Left cardiac atrium (tissue), 4 donors: Measurements from ENCODE around the gene FAM47A. TPM values are rescaled to one million over a fixed set of nuclear protein-coding genes. Genes with fewer than 3 reads are reported as not detected.

Experiments
- ATAC-seq, 2 donors: fragments of 200-7000 bp; cut with Tn5 transposase; one replicate each; pipeline ENCODE4 v1.9.1; 2020; ENCODE audit warnings: mild to moderate bottlenecking in 2 of 2, moderate library complexity in 2 of 2
- DNase-seq: peaks from one replicate; pipeline ENCODE4 v3.0.0-alpha.2; 2020
- intact Hi-C, 2 donors: fragments of 100-400 bp; cut with DNase I; formaldehyde crosslinking; loops; one replicate each; pipeline versions ENCODE4 v1.14.1 to v1.15.1; 2022 to 2023
- long read RNA-seq: library from polyadenylated mRNA; unstranded; transcript quantifications from one replicate; pipeline ENCODE4 v2.0.0, GENCODE V29; 2021
- total RNA-seq, 2 donors: library from RNA; stranded (reverse); fragmentation: NEBNext Ultra II Directional; extraction: Animal tissue kit (Norgen Biotek cat#: 25700); gene quantifications; one replicate each; pipeline ENCODE4 v1.2.1, GENCODE V29; 2021
- donor health status: DM: no; HTN: yes; CAD: no.
- donor health status: DM: no; HTN: yes; CAD: no; lungs with severe emphysema.
- donor health status: DM: yes; HTN: yes; CAD: no.
- donor health status: Dilated cardiomyopathy.

The FAM47A gene
- not detected for total RNA-seq
- long read RNA-seq, result 0 reads

DNA sequence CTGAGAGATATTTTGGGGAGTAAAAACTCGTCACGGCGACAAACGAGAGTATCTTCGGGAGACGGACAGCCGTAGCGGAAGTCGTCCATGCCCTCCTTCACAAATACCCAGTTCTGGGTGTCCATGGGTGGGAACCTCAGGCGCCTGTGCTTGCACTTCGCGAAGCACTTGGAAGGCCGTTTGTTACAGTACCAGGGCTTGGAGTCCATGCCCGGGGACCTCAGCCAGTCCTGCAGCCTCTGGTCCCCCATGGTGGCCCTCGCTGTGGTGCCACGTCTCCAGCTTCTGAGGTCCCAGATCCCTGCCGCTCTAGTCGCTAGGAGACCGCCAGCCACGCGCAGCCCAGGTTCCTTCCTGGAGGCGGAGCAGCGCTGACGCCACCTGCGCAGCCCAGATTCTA is at the start of gene FAM47A:
Gene FAM47A (minus strand): TSS at position 287 of the 400 bp plus-strand sequence. CDS start 36 bp downstream, at position 251.
- intact Hi-C loops, result no loop called here
- ATAC-seq, result no peak
- DNase-seq, result no peak

DNA sequence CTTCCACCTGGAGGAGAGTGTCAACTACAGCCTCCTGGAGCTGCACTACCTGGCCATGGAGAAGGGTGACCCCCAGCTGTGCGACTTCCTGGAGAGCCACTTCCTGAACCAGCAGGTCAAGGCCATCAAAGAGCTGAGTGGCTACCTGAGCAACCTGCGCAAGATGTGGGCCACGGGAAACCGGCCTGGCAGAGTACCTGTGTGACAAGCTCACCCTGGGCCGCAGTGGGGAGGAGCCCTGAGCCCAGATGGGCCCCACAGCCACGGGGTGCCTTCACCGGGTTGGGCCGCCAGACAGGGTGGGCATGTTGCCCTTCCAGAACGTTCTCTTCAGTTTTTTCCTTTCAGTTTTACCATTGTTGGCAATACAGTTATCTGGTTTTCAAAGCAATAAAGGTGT is 15.2 kb upstream of the FAM47A start:
- intact Hi-C loops, result no loop called here
- ATAC-seq (no peak), DNase-seq (no peak)

DNA sequence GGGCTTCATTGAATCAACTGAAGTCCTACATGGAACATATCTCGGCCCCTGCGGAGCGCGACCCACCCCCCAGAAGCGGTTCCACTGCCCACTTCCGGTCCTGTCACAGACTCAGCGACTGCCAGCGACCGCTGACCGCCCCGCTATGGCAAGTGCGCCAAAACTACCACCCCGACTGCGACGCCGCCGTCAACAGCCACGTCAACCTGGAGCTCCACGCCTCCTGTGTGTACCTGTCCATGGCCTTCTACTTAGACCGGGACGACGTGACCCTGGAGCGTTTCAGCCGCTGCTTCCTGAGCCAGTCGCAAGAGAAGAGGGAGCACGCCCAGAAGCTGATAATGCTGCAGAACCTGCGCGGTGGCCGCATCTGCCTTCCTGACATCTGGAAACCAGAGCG is 14.8 kb upstream of the FAM47A start:
- ATAC-seq (no peak), DNase-seq (no peak)
- intact Hi-C loops, result no loop called here

DNA sequence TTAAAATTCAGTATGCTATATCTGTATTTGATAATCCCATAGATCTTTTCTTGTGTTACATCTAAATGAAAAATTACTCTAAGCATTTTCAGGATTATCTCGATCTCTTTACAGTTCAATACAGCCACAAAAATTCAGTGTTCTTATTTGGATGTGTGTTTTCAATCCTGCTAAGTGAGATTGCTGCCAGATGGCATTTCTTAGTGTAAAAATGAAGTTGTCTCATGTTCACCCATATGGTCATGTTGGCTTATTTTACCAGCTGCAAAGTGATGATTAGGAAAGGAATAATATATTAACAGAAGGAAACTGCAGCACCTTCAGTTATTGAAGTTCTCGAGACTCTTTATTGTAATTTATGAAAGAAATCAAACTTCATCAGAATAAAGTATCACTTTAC is 12.1 kb upstream of the FAM47A start:
- ATAC-seq (no peak), DNase-seq (no peak)
- intact Hi-C loops, result no loop called here

DNA sequence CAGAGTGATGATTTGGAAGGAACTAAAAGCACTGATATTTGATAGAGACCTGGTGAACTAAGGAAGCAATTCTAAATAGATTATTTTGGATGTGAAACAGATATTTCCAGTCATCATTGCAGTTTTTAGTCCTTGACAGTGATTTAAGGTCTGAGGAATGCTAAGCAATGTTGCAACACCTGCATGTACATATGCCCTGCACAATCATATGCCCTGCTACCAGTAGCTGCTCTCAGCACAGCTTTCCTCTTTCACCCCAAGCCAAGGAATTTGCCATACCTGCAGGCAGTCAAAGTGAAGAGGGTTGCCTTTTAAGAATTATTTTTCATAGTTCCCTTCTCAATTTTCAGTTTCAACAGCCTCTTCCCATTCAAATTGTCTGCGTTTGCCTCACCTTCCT is 8.7 kb upstream of the FAM47A start:
- no peak for ATAC-seq
- no peak for DNase-seq
- intact Hi-C loops, result no loop called here

DNA sequence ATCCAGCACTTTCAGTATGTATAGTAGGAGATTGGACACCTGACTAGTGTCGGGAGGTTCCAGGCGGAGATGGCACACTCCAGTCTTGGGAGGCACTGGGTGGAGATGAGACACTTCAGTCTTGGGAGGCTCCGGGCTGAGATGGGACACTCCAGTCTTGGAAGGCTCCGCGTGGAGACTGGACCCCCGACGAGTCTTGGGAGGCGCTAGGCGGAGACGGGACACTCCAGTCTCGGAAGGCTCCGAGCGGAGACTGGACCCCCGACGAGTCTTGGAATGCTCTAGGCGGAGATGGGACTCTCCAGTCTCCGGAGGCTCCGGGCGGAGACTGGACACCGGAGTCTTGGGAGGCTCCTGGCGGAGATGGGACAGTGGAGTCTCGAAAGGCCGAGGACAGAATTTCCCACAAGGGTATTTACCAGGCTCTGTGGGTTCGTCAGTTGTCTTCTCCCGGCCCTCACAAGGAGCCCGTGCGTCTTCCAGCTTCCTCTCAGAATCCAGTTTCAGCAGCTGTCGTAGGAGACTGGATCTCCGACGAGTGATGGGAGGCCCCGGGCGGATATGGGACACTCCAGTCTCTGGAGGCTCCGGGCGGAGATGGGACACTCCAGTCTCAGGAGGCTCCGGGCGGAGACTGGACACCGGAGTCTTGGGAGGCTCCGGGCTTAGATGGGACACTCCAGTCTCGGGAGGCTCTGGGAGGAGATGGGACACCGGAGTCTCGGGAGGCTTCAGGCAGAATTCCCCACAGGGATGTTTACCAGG is 952 bp downstream of the FAM47A start:
- DNase-seq, result no peak
- ATAC-seq, result no peak
- intact Hi-C loops, result no loop called here

DNA sequence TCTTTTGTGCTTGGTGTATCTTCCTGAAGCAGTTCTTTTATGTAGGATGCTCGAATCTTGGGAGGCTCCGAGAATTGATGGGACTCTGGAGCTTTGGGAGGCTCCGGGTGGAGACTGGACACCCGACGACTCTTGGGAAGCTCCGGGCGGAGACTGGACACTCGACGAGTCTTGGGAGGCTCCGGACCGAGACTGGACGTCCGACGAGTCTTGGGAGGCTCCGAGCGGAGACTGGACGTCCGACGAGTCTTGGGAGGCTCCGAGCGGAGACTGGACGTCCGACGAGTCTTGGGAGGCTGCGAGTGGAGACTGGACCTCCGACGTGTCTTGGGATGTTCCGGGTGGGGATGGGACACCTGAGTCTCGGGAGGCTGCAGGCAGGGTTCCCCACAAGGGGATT is 1.6 kb downstream of the FAM47A start:
- ATAC-seq, result no peak
- intact Hi-C loops, result no loop called here
- no peak for DNase-seq

DNA sequence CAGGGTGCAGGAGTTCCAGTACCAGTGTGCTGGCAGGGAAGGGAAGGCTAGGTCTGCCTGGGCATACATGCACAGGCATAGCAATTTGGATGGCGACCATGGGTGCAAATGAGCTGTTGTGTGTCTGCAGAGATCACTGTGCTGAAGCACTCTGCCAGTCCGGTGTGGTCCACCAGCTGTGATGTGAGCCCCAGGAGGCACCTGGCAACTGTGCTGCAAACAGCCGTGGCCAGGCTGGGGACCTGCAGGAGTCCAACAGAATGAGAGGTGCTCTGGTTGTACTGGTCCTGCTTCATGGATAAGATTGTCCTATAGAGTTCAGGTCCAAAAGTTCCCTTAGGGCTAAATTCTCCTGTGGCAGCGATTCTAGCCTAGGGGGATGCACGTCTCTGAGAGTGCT is 6.1 kb downstream of the FAM47A start:
- no peak for DNase-seq
- intact Hi-C loops, result no loop called here
- no peak for ATAC-seq

DNA sequence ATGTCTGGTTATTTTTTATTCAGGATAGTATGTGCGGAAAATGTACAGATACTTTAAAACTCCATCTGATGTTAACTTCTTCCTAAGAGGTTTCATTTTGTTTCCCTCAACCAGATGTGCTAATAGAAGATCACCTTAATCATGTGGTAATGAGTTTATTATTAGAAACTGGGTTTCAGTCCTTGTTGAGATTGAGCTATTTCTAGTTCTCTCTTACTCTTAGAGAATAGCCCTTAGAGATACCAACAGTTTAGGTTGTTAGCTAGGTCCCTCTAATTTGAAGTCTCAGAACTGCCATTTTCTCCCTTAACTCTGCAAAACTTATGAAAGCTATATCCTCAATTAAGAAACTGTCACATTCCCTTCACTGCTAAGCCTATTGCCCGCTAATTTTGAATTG is 13.0 kb downstream of the FAM47A start:
- no peak for ATAC-seq
- intact Hi-C loops, result no loop called here
- no peak for DNase-seq

DNA sequence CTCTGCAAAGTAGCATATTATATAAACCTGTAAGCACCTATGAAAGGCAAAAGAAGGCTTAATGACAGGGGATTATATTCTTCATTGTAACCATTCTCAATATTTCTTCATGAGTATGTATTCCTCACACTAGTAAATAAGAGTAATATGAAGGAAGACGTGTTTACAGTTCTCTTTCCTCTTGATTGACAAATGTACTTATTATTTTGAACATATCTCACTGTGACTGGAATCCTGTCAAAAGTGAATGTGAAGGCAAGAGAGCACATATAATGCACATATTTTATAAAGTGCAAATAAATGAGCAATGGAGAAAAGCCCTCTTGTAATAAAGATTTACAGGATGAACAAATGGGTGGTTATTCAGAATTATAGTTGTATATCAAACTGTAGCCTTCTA is 19.7 kb downstream of the FAM47A start:
- no peak for DNase-seq
- no peak for ATAC-seq
- intact Hi-C loops, result no loop called here
